ENCODE results near the gene TENM4.

The TENM4 gene

DNA sequence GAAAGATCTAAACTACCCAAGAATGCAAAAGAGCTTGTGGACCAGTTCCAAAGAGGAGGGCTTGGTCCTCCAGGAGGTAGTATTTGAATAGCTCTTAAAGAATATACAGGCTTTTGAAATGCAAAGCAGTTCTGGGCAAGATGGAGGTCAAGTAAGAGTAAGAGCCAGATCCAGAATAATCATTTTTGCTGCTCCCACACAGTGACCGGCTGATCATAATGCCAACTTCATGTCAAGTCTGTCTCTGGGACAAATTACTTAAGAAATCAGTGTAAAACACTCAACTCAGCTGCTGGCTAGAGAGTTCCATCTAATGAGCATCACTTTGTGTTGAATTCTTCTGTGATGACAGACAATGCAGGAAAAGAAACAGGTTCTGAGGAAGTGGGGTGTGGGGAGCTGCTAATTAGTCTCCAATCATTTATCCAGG is 615.2 kb downstream of the TENM4 start:
- H3K4me1 Mint-ChIP-seq, result peaks cover 33% of the 10 kb centered on the region
- no peak for DNase-seq
- no peaks in the 10 kb centered on the region for H3K9me3 Mint-ChIP-seq
- H3K27me3 Mint-ChIP-seq (ENCODE audit: low read depth, poor library complexity), result no peaks in the 10 kb centered on the region
- TF ChIP-seq, protein P1, sequence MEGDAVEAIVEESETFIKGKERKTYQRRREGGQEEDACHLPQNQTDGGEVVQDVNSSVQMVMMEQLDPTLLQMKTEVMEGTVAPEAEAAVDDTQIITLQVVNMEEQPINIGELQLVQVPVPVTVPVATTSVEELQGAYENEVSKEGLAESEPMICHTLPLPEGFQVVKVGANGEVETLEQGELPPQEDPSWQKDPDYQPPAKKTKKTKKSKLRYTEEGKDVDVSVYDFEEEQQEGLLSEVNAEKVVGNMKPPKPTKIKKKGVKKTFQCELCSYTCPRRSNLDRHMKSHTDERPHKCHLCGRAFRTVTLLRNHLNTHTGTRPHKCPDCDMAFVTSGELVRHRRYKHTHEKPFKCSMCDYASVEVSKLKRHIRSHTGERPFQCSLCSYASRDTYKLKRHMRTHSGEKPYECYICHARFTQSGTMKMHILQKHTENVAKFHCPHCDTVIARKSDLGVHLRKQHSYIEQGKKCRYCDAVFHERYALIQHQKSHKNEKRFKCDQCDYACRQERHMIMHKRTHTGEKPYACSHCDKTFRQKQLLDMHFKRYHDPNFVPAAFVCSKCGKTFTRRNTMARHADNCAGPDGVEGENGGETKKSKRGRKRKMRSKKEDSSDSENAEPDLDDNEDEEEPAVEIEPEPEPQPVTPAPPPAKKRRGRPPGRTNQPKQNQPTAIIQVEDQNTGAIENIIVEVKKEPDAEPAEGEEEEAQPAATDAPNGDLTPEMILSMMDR (IDR thresholded peaks at IDR 0.05), result no peak
- H3K27ac Mint-ChIP-seq, result peak overlapping the region; percentile 79
- no peak overlapping the region for H3K4me3 Mint-ChIP-seq
- H3K36me3 Mint-ChIP-seq (ENCODE audit: low read depth), result peaks cover 62% of the 10 kb centered on the region

DNA sequence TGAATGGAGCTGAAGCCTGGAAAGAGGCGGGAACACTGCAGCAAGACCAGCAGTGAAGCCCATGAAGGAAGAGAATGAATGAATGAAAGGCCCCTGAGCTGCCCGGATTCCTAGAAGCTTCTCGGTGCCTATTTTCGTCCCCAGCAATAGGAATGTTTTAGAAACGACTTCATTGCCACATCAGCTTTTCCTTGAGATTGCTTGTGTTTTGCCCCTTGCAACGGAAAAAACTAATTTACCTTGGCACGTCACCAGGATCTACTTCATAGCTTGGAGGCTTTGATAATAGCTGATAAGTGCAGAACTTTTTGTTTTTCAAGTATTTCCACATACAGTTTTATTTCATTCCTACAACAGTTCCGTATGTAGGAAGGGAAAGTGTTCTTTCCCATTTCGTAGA is 617.2 kb downstream of the TENM4 start:
- H3K36me3 Mint-ChIP-seq (ENCODE audit: low read depth), result peaks cover 63% of the 10 kb centered on the region
- H3K27ac Mint-ChIP-seq, result peak overlapping the region; percentile 68
- TF ChIP-seq, protein P1 (IDR thresholded peaks at IDR 0.05), result no peak
- H3K27me3 Mint-ChIP-seq (ENCODE audit: low read depth, poor library complexity), result no peaks in the 10 kb centered on the region
- H3K4me3 Mint-ChIP-seq, result no peak overlapping the region
- no peaks in the 10 kb centered on the region for H3K9me3 Mint-ChIP-seq
- DNase-seq, result no peak
- peaks cover 21% of the 10 kb centered on the region for H3K4me1 Mint-ChIP-seq

DNA sequence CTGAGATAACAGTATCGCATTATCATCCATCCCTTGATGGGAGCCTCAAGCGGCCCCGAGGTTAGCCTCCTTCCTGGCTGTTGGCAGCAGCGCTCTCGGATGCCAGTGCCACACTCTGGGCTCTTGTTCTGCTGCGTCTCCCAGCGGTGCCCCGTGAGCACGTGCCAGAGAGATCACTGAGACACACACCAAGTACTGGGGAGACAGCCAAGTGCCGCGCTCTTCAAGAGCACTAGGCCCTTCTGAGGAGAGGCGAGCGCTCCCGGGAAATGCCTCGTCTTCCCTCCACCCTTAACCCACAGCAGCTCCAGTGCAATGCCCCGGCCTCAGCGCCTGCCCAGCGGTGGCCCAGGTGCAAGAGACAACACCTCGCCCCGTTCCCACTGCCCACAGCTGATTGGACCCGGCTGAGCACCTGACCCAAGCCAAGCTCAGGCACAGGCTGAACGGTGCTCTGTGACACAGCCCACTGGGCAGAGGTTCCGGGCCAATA is 617.9 kb downstream of the TENM4 start:
- TF ChIP-seq, protein P1 (IDR thresholded peaks at IDR 0.05), result no peak
- Mint-ChIP-seq H3K9me3 (no peaks in the 10 kb centered on the region), H3K36me3 (ENCODE audit: low read depth) (peaks cover 69% of the 10 kb centered on the region), H3K4me1 (peaks cover 22% of the 10 kb centered on the region), H3K27me3 (ENCODE audit: low read depth, poor library complexity) (no peaks in the 10 kb centered on the region), H3K4me3 (no peak overlapping the region), H3K27ac (peak overlapping the region; percentile 68)
- no peak for DNase-seq

DNA sequence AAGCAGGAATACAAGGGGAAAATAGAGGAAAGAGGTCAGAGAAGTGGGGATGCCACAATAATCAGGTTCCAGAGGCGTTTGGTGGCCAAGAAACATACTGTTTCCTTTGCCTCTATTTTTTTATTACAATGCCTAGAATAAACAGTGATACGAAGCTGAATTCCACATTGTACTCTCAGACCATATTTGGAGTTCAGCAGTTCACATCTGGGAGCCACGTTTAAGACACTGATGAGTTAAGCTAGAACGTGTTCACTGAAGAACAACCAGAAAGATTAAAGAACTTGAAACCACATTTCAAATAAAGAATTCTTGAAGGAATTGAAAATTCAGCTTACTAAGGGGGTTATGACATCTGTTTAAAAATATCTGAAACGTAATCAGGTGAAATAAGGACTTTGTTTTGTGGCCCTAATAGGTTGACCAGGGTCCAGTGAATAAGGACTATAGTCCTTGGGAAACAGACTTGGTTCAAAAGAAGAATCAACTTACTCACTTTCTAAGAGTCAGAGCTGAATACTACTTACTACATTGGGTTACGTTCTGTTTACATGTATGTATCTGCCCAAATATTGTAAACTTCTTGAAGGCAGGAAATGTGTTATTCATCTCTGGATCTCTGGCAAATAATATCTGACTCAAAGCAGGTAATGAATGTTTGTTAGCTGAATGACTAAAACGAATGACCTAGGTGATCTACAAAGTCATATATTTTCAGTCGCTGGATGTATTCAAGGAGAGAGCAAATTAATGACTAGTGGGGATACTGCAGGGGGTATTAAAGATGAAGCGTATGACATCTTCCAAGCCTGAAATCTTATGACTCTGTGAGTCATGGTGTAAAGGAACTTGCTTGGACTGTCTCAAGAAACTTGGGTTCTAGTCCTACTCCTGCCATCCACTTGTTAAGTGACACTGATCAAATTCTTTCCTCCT is 619.2 kb downstream of the TENM4 start:
- peaks cover 74% of the 10 kb centered on the region for H3K36me3 Mint-ChIP-seq (ENCODE audit: low read depth)
- no peak overlapping the region for H3K4me3 Mint-ChIP-seq
- H3K27me3 Mint-ChIP-seq (ENCODE audit: low read depth, poor library complexity), result no peaks in the 10 kb centered on the region
- peaks cover 28% of the 10 kb centered on the region for H3K4me1 Mint-ChIP-seq
- TF ChIP-seq, protein P1 (IDR thresholded peaks at IDR 0.05), result no peak
- H3K9me3 Mint-ChIP-seq, result no peaks in the 10 kb centered on the region
- DNase-seq, result no peak
- no peak overlapping the region for H3K27ac Mint-ChIP-seq

DNA sequence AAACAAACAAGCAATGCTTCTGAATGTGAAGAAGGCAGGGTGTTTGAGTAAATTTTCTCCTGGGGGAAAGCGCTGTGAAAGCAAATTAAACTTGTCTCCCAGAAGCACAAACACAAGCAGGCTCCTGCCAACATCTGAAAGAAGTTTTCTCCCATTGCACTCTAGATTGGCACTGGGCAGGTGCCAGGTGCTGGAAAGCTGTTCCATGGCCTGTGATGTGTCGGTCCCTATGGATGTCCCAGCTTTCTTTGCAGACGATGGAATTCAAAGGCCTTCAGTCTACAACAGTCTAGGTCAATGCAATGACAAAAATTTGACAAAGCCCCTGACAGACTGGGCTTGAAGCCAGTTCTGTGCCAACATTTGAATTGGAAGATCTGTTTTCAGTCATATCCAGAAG is 620.1 kb downstream of the TENM4 start:
- TF ChIP-seq, protein P1 (IDR thresholded peaks at IDR 0.05), result no peak
- H3K27ac Mint-ChIP-seq, result no peak overlapping the region
- no peaks in the 10 kb centered on the region for H3K27me3 Mint-ChIP-seq (ENCODE audit: low read depth, poor library complexity)
- peaks cover 36% of the 10 kb centered on the region for H3K4me1 Mint-ChIP-seq
- no peak overlapping the region for H3K4me3 Mint-ChIP-seq
- no peak for DNase-seq
- H3K9me3 Mint-ChIP-seq, result no peaks in the 10 kb centered on the region
- H3K36me3 Mint-ChIP-seq (ENCODE audit: low read depth), result peaks cover 74% of the 10 kb centered on the region

All from nephron progenitor cell (in vitro differentiated cells).